Stomach (tissue), 9 donors: ENCODE data around the gene LSM7. TPM values are rescaled to one million over a fixed set of nuclear protein-coding genes. Genes with fewer than 3 reads are reported as not detected.

Experiments
- DNase-seq, 2 donors: peaks; one replicate each; pipeline versions ENCODE4 v3.0.0 to v3.0.0-alpha.2; 2013 to 2019
- H3K27ac ChIP-seq, 5 donors: fragments of 200-600 bp in 4 of 5; sonication (generic) in 4 of 5; one replicate each; pipeline ENCODE4 v1.5.1; 2013 to 2019; ENCODE audit warnings: mild to moderate bottlenecking in 1 of 5, moderate library complexity in 1 of 5
- H3K27me3 ChIP-seq, 3 donors: fragments of 200-600 bp; sonication (generic); one replicate each; pipeline ENCODE4 v1.5.1; 2017 to 2019; ENCODE audit warnings: mixed run types in 1 of 3
- H3K36me3 ChIP-seq, 4 donors: fragments of 200-600 bp; sonication (generic); 1 replicate in 3 of 4; 2 replicates in 1 of 4; pipeline ENCODE4 v1.5.1; 2016 to 2019
- H3K4me1 ChIP-seq, 4 donors: fragments of 200-600 bp; sonication (generic); one replicate each; pipeline ENCODE4 v1.5.1; 2016 to 2019
- H3K4me3 ChIP-seq, 4 donors: fragments of 200-600 bp; sonication (generic) in 3 of 4; one replicate each; pipeline ENCODE4 v1.5.1; 2016 to 2019; ENCODE audit warnings: mild to moderate bottlenecking in 1 of 4
- H3K9me3 ChIP-seq, 4 donors: fragments of 200-600 bp; sonication (generic); one replicate each; pipeline ENCODE4 v1.5.1; 2016 to 2019
- CTCF ChIP-seq, 7 experiments: fragments of 450-650 bp in 4 of 7; fragments of 200-600 bp in 3 of 7; sonication (generic) in 3 of 7; IDR thresholded peaks; one replicate each; pipeline ENCODE4 v1.5.1; 2016 to 2019; ENCODE audit warnings: antibody characterized with exemption in 7 of 7, control low read depth in 2 of 7, mild to moderate bottlenecking in 1 of 7
- EP300 ChIP-seq: sonication (generic); formaldehyde crosslinking; IDR thresholded peaks from one replicate; pipeline ENCODE4 v1.6.1; 2017; ENCODE audit warnings: antibody characterized with exemption
- POLR2A ChIP-seq, 4 donors: fragments of 450-650 bp; IDR thresholded peaks; one replicate each; pipeline ENCODE4 v1.6.1; 2016; ENCODE audit warnings: antibody characterized with exemption in 4 of 4, control low read depth in 2 of 4, mild to moderate bottlenecking in 1 of 4, moderate library complexity in 1 of 4
- POLR2AphosphoS5 ChIP-seq, 3 donors: sonication (generic); formaldehyde crosslinking; IDR thresholded peaks; one replicate each; pipeline ENCODE4 v1.6.1; 2016; ENCODE audit warnings: antibody characterized with exemption in 3 of 3
- WGBS, 5 donors: extraction: QIAGEN DNeasy Blood & Tissue Kit in 3 of 5; methylation state at CpG; one replicate each; pipeline versions ENCODE4 v1.1.5 to v1.1.7; 2013 to 2018; 5-methylcytosine and 5-hydroxymethylcytosine counted together
- intact Hi-C: fragments of 100-400 bp; cut with DNase I; formaldehyde crosslinking; loops from one replicate; pipeline ENCODE4 v1.15.1; 2023; ENCODE audit warnings: low total_unique reads
- polyA plus RNA-seq, 3 donors: library from polyadenylated mRNA; stranded (reverse); fragments of 200-250 nt; gene quantifications; one replicate each; pipeline ENCODE4 v1.2.3, GENCODE V29; 2013
- total RNA-seq, 5 donors: library from RNA; depleted of rRNA; stranded (reverse); fragments of >200 nt; gene quantifications; one replicate each; pipeline versions ENCODE4 v1.1.0 to v1.2.3, GENCODE V29; 2014 to 2016
- donor health status: healthy with polysubstance abuse.
- donor health status: Bipolar disorder and iron deficiency.
- donor health status: healthy.

The LSM7 gene
- total and polyA plus RNA-seq, 8 donors = 9.8 to 332 (median 87.5) TPM

GRCh38 chr19:2290441-2291184 lies 37.8 kb downstream of the LSM7 start:
- Histone ChIP-seq H3K27me3 (peaks cover 17 to 94% (median 50%) of the 10 kb centered on the region in 3 donors), H3K27ac (peak overlapping the region in 4 of 5 donors; percentile 51 to 84 (median 70)), H3K9me3 (no peaks in the 10 kb centered on the region), H3K4me1 (peaks cover 28 to 54% (median 42%) of the 10 kb centered on the region in 4 donors), H3K36me3 (no peaks in the 10 kb centered on the region), H3K4me3 (peak overlapping the region; percentile 41 to 56 (median 44))
- TF ChIP-seq EP300 (no peak), POLR2AphosphoS5 (IDR thresholded peaks at IDR 0.05) (no peak), POLR2A (IDR thresholded peaks at IDR 0.05) (no peak), CTCF (IDR thresholded peaks at IDR 0.05) (no peak)
- no peak for DNase-seq
- intact Hi-C loops = no loop called here
- 0 to 13% (median 4%) methylated on average over 13 to 82 of the region's 82 CpGs for WGBS, 5 donors

DNA sequence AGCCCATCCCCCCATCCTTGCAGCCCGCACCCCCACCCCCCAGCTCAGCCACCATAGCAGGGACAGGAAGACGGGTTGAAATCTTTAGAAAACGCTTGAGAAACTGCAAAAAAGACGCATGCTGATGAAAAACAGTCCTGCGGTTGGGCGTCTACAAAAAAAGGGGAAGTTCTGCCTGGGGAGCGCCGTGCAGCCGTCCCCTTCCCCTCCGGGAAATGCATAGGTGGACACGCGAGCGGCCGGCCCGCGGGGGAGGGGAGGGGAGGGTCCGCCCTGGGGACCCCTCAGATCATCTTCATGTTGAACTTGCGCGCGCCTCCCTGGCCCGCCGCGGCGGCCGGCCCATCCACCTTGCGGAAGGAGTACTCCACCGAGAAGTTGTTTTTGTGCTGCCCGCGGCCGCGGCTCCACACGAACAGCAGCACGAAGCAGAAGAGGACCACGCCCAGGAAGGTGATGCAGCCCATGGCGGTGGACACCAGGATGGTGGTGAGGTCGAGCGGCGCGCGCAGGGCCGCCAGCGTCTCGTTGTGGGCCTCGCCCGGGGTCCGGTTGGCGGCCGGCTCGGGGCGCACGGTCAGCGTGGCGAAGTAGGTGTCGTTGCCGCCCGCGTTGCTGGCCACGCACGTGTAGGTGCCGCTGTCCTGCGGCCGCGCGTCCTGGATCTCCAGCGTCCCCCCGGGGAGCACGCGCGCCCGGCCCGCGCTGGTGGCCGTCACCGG lies 38.5 kb downstream of the LSM7 start:
- H3K4me1 ChIP-seq = peaks cover 28 to 48% (median 36%) of the 10 kb centered on the region in 4 donors
- H3K4me3 ChIP-seq = peak overlapping the region; percentile 41 to 56 (median 44)
- TF ChIP-seq POLR2A (IDR thresholded peaks at IDR 0.05) (no peak), CTCF (IDR thresholded peaks at IDR 0.05) (no peak)
- H3K27ac ChIP-seq = peak overlapping the region in 4 of 5 donors; percentile 51 to 84 (median 70)
- peak; percentile 41 to 66 for DNase-seq
- no peaks in the 10 kb centered on the region for H3K36me3 ChIP-seq
- no peaks in the 10 kb centered on the region for H3K9me3 ChIP-seq
- intact Hi-C loops = loop anchor here (10.0 kb wide), 1 partner anchor 155 kb away; no protein-coding TSS in a partner anchor
- 1 to 10% (median 2%) methylated on average over 25 to 71 of the region's 74 CpGs for WGBS, 5 donors
- H3K27me3 ChIP-seq = peaks cover 17 to 88% (median 49%) of the 10 kb centered on the region in 3 donors

DNA sequence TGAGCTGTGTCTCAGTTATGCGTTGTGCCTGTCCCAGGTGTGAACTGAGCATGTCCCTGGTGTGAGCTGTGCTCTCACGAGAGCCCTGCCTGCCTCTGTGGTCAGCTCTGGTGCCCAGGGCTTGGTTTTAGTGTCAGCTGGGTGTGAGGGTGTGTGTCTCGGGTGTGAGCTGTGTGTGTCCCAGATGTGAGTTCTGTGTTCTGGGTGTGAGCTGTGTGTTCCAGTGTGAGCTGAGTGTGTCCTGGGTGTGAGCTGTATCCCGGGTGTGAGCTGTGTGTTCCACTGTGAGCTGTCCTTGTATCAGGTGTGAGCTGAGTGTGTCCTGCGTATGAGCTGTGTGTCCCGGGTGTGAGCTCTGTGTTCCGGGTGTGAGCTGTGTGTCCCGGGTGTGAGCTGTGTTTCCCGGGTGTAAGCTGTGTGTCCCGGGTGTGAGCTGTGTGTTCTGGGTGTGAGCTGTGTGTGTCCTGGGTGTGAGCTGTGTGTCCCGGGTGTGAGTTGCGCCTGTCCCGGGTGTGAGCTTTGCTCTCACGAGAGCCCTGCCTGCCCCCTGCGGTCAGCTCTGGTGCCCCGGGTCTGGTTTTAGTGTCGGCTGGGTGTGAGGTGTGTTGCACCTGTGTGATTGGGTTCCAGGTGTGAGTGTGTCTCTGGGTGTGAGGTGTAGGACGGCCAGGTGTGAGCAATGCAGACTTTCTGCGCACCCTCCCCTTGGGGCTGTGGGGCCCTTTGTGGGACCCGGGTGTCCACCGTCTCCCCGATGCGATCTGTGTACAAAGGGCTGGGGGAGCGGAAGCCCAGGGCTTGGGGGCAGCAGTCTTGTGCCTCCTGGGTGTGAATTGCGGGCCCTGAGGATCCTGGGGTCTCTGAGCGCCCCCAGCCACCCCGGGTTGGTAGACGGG lies 39.3 kb downstream of the LSM7 start:
- intact Hi-C loops = loop anchor here (10.0 kb wide), 1 partner anchor 156 kb away; no protein-coding TSS in a partner anchor
- 51 to 66% (median 58%) methylated on average over 19 to 28 of the region's 28 CpGs for WGBS, 5 donors
- Histone ChIP-seq H3K4me3 (peak overlapping the region; percentile 41 to 56 (median 44)), H3K27ac (peak overlapping the region; percentile 16 to 84 (median 66)), H3K27me3 (peaks cover 17 to 80% (median 49%) of the 10 kb centered on the region in 3 donors), H3K9me3 (no peaks in the 10 kb centered on the region), H3K36me3 (no peaks in the 10 kb centered on the region), H3K4me1 (peaks cover 27 to 40% (median 30%) of the 10 kb centered on the region in 4 donors)
- no peak for DNase-seq
- TF ChIP-seq POLR2A (IDR thresholded peaks at IDR 0.05) = no peak

DNA sequence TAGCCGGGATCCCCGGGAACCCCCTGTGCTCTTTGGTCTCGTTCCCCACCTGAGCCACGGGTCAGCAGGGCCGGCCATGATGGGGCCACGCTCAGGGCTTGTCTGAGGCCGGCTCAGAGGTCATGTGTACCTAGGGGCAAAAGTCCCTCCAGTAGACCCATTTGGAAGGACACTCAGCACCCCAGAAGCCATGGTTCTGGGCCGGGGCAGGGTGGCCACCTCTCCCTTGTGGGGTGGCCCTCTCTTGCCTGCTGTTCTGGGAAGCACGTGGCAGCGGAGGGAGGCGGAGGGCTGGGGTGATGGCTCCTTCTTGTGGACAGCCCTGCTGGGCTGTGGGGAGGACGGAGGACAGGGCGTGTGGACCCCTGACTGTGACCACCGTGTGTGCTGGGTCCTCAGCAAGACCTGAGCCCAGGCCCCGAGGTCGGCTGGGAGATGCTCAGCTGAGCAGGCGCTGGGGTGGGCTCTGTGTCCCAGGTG lies 40.0 kb downstream of the LSM7 start:
- TF ChIP-seq POLR2A (IDR thresholded peaks at IDR 0.05) (no peak), CTCF (IDR thresholded peaks at IDR 0.05) (no peak), EP300 (no peak), POLR2AphosphoS5 (IDR thresholded peaks at IDR 0.05) (no peak)
- intact Hi-C loops = loop anchor here (10.0 kb wide), 1 partner anchor 156 kb away; no protein-coding TSS in a partner anchor
- no peaks in the 10 kb centered on the region for H3K36me3 ChIP-seq
- peak overlapping the region in 2 of 5 donors; percentile 75 to 84 for H3K27ac ChIP-seq
- H3K27me3 ChIP-seq = peaks cover 14 to 75% (median 49%) of the 10 kb centered on the region in 3 donors
- H3K4me1 ChIP-seq = peaks cover 27 to 34% (median 28%) of the 10 kb centered on the region in 4 donors
- no peaks in the 10 kb centered on the region for H3K9me3 ChIP-seq
- 72 to 76% (median 74%) methylated on average over 11 to 17 of the region's 17 CpGs for WGBS, 5 donors
- no peak overlapping the region for H3K4me3 ChIP-seq
- no peak for DNase-seq
